ENCODE measurements around the gene CCNF. TPM values are rescaled to one million over a fixed set of nuclear protein-coding genes. Genes with fewer than 3 reads are reported as not detected.

Gene CCNF
- total and polyA plus RNA-seq, 9 of the 15 experiments (the other 6 are each of a cell fraction or from before 2014, with no cell fraction given): 4.1 to 70.1 (median 29.5) TPM

DNA sequence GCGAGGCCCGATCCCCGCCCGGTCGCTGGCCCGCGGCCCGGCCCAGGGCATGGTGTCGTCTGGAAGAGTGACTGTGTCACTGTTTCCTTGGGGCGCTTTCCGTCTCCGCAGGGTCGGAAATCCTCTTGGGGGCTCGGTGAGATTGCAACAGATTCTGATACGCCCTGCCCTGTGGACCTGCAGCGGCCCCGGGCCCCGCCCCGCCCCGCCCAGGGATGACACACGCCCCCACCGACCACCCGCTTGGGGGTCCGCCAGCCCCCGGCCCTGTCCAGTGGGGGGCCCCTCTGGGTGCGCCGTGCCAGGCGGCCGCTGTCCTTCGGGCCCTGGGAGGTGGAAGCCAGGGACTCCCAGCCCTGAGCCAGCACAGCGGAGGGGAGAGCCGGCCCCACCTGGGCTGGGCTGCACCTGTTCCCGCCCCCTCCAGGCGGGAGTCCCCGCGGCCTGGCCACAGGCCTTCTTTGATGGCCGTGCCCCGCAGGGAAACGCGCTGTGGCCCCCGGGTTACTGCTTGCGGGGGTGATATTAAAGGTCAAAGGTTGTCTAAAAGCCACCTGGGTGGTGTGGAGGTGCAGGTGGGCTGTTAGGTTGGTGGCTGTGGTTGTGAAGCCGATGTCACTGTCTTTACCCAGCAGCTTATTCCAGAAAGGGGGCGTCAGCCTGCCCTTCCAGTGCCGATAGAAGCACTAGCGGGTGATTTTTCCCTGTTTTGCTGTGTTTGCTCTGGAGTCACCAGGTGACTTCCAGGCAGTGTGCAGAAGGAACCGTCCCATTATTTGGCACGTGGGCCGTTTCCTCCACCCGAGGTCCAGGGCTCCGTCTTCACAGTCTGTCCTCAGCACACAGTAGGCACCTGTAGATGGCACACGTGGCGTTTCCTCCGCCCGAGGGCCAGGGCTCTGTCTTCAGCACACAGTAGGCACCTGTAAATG lies 46.4 kb downstream of the CCNF start:
- POLR2A ChIA-PET: interaction anchor here (0.6 to 1.3 kb wide), 3 partner anchors 8 to 504 kb away, joined by 3 to 4 read pairs (median 3); partner anchors contain the start of gene TBL3
- DNase-seq (ENCODE audit: extremely low read depth in 1 of 4, low spot score in 3 of 4): peak; percentile 44 to 58 (median 50)
- H3K36me3 ChIP-seq (ENCODE audit: control insufficient read depth, insufficient read depth, low read length): peaks cover 8% of the 10 kb centered on the region; the same call in 1 of the 3 replicates
- no peak for ATAC-seq
- peak overlapping the region; percentile 40; the same call in 1 of the 2 replicates for H2AFZ ChIP-seq (ENCODE audit: low read depth, low read length)
- peak overlapping the region; percentile 88; the same call in 1 of the 3 replicates for H3K27ac ChIP-seq (ENCODE audit: extremely low read depth, low read depth, low read length)
- no peaks in the 10 kb centered on the region for H3K9me3 ChIP-seq (replicated peaks; ENCODE audit: control insufficient read depth, insufficient read depth, low read depth, low read length)
- BruUV-seq (replicated peaks): no TSS peak
- peak overlapping the region; percentile 89 for H3K4me2 ChIP-seq (ENCODE audit: insufficient read depth, low read length)
- H3K79me2 ChIP-seq (ENCODE audit: control insufficient read depth, insufficient read depth, low read length): peaks cover 63% of the 10 kb centered on the region
- intact Hi-C loops (cut with micrococcal nuclease) (no loop called here), in situ Hi-C loops (cut with MboI) (no loop called here)
- H3K9ac ChIP-seq (ENCODE audit: insufficient read depth in 1 of 2, low read depth in 2 of 2, low read length in 2 of 2): peak overlapping the region; percentile 59 to 98
- H3K4me3 ChIP-seq: peak overlapping the region; percentile 76
- CTCF ChIA-PET (ENCODE audit: low intra/inter-chr PET ratio): no interaction called here
- WGBS (ENCODE audit: insufficient coverage, low coverage, missing lambda C conversion rate): 13% methylated on average over 32 of the region's 55 CpGs
- H3K9me1 ChIP-seq (ENCODE audit: control insufficient read depth, insufficient read depth, low read length): no peaks in the 10 kb centered on the region
- no peaks in the 10 kb centered on the region for H3K27me3 ChIP-seq (ENCODE audit: control insufficient read depth in 2 of 2, insufficient read depth in 2 of 2, low read length in 2 of 2)
- peak; percentile 48 for FAIRE-seq
- H3K4me1 ChIP-seq (replicated peaks in 1 of 2; ENCODE audit: control insufficient read depth in 2 of 2, insufficient read depth in 2 of 2, low read length in 2 of 2): peaks cover 50 to 95% of the 10 kb centered on the region in 2 experiments
- H4K20me1 ChIP-seq (replicated peaks; ENCODE audit: control insufficient read depth, insufficient read depth, low read length): peaks cover 3% of the 10 kb centered on the region; the same call in 1 of the 2 replicates
- TF ChIP-seq SP1 (CRISPR knock-in tag; IDR thresholded peaks at IDR 0.05) (0 out of 2 replicates have a peak, but pooled peaks have one; percentile 38), SAP30 (IDR thresholded peaks at IDR 0.05; ENCODE audit: borderline replicate concordance, insufficient read depth, low read depth, low read length, poor library complexity, severe bottlenecking) (peak; percentile 57), ZBTB26 (CRISPR knock-in tag; IDR thresholded peaks at IDR 0.05) (no peak), CC2D1A (IDR thresholded peaks at IDR 0.05) (no peak), PHF21A (IDR thresholded peaks at IDR 0.05; ENCODE audit: borderline replicate concordance, low read depth) (no peak), ELF4 (CRISPR knock-in tag; IDR thresholded peaks at IDR 0.05) (no peak), ZZZ3 (IDR thresholded peaks at IDR 0.05) (no peak), ZNF263 (CRISPR knock-in tag; IDR thresholded peaks at IDR 0.05; ENCODE audit: borderline replicate concordance) (no peak), ZNF778 (CRISPR knock-in tag; IDR thresholded peaks at IDR 0.05) (no peak), DACH1 (IDR thresholded peaks at IDR 0.05; ENCODE audit: partially characterized antibody) (no peak), RBM25 (IDR thresholded peaks at IDR 0.05; ENCODE audit: low read depth, low read length, severe bottlenecking) (no peak), NELFE (IDR thresholded peaks at IDR 0.05; ENCODE audit: insufficient read depth, insufficient read length) (no peak), NFRKB (IDR thresholded peaks at IDR 0.05; ENCODE audit: low read depth) (no peak), PRMT5 (CRISPR knock-in tag; IDR thresholded peaks at IDR 0.05) (no peak), ELK3 (CRISPR knock-in tag; IDR thresholded peaks at IDR 0.05) (no peak), IRF2 (CRISPR knock-in tag; IDR thresholded peaks at IDR 0.05) (no peak)
- TF ChIP-seq, protein P1, sequence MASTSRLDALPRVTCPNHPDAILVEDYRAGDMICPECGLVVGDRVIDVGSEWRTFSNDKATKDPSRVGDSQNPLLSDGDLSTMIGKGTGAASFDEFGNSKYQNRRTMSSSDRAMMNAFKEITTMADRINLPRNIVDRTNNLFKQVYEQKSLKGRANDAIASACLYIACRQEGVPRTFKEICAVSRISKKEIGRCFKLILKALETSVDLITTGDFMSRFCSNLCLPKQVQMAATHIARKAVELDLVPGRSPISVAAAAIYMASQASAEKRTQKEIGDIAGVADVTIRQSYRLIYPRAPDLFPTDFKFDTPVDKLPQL (IDR thresholded peaks at IDR 0.05; ENCODE audit: extremely low read depth, insufficient read length): no peak

All from K562 (cell line).